ENCODE data around the gene IL31RA. TPM values are rescaled to one million over a fixed set of nuclear protein-coding genes. Genes with fewer than 3 reads are reported as not detected.

The IL31RA gene
- total RNA-seq, 4 donors from 2014 or later, result not detected

DNA sequence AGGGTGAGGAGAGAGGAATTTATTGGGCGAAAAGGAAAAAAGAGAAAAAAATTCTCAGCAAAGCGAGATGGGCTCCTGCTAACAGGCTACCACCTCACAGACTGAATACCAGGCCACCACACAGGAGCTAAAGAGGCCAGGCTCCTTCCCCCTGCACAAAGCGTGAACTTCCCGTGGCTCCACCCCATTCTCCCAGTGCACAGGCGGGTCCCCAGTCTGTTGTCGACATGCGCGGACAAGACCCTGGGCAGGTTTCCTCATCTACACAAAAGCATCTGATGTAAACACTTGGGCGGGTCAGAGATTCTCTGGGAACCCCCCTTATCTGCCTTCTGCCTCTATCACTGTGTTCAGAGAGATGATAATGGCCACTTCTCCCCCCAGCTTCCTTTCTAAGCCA, 34.2 kb downstream of the IL31RA start:
- Histone ChIP-seq H3K27ac (no peak overlapping the region), H3K4me1 (no peaks in the 10 kb centered on the region), H3K27me3 (no peaks in the 10 kb centered on the region), H3K4me3 (no peak overlapping the region), H3K36me3 (no peaks in the 10 kb centered on the region), H3K9me3 (no peaks in the 10 kb centered on the region)
- in situ Hi-C loops (cut with MboI; ENCODE audit: low pct_ligation_motif_present in 1 of 4, low pct_unique_long_range_greater_than_20kb in 1 of 4, low sequenced_read_pairs in 3 of 4), result no loop called here
- intact Hi-C loops (cut with DNase I; ENCODE audit: low total_unique reads), result no loop called here
- TF ChIP-seq POLR2AphosphoS5 (IDR thresholded peaks at IDR 0.05) (no peak), POLR2A (IDR thresholded peaks at IDR 0.05) (no peak), EP300 (IDR thresholded peaks at IDR 0.05; ENCODE audit: low read depth) (no peak)
- TF ChIP-seq, protein P1, sequence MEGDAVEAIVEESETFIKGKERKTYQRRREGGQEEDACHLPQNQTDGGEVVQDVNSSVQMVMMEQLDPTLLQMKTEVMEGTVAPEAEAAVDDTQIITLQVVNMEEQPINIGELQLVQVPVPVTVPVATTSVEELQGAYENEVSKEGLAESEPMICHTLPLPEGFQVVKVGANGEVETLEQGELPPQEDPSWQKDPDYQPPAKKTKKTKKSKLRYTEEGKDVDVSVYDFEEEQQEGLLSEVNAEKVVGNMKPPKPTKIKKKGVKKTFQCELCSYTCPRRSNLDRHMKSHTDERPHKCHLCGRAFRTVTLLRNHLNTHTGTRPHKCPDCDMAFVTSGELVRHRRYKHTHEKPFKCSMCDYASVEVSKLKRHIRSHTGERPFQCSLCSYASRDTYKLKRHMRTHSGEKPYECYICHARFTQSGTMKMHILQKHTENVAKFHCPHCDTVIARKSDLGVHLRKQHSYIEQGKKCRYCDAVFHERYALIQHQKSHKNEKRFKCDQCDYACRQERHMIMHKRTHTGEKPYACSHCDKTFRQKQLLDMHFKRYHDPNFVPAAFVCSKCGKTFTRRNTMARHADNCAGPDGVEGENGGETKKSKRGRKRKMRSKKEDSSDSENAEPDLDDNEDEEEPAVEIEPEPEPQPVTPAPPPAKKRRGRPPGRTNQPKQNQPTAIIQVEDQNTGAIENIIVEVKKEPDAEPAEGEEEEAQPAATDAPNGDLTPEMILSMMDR (IDR thresholded peaks at IDR 0.05), result no peak
- WGBS, 2 donors (ENCODE audit: low coverage in 1 of 2), result 89 to 90% methylated on average over 4 to 9 of the region's 9 CpGs
- DNase-seq, result no peak

- Histone ChIP-seq H3K4me1 (no peaks in the 10 kb centered on the region), H3K4me3 (no peak overlapping the region), H3K27me3 (no peaks in the 10 kb centered on the region), H3K27ac (no peak overlapping the region), H3K9me3 (no peaks in the 10 kb centered on the region), H3K36me3 (no peaks in the 10 kb centered on the region)
- intact Hi-C loops (cut with DNase I; ENCODE audit: low total_unique reads), result no loop called here
- TF ChIP-seq, protein P1 (IDR thresholded peaks at IDR 0.05), result no peak
- TF ChIP-seq POLR2AphosphoS5 (IDR thresholded peaks at IDR 0.05) (no peak), EP300 (IDR thresholded peaks at IDR 0.05; ENCODE audit: low read depth) (no peak), POLR2A (IDR thresholded peaks at IDR 0.05) (no peak)
- 83 to 87% methylated on average over 2 to 5 of the region's 5 CpGs for WGBS, 2 donors (ENCODE audit: low coverage in 1 of 2)
- no peak for DNase-seq
- in situ Hi-C loops (cut with MboI; ENCODE audit: low pct_ligation_motif_present in 1 of 4, low pct_unique_long_range_greater_than_20kb in 1 of 4, low sequenced_read_pairs in 3 of 4), result no loop called here
Observed at GRCh38 chr5:55888205-55888604, 37.0 kb downstream of the IL31RA start.

- 64% methylated on average over 2 of the region's 2 CpGs; no CpG with 5 or more reads in 1 of the 2 donors for WGBS, 2 donors (ENCODE audit: low coverage in 1 of 2)
Observed at GRCh38 chr5:55892479-55892878, 41.3 kb downstream of the IL31RA start.

GRCh38 chr5:55894135-55894534, 43.0 kb downstream of the IL31RA start:
- TF ChIP-seq POLR2A (IDR thresholded peaks at IDR 0.05) (no peak), EP300 (IDR thresholded peaks at IDR 0.05; ENCODE audit: low read depth) (no peak), POLR2AphosphoS5 (IDR thresholded peaks at IDR 0.05) (no peak)
- TF ChIP-seq, protein P1 (IDR thresholded peaks at IDR 0.05), result no peak
- Histone ChIP-seq H3K9me3 (no peaks in the 10 kb centered on the region), H3K4me1 (no peaks in the 10 kb centered on the region), H3K27me3 (no peaks in the 10 kb centered on the region), H3K36me3 (no peaks in the 10 kb centered on the region), H3K27ac (no peak overlapping the region), H3K4me3 (no peak overlapping the region)
- in situ Hi-C loops (cut with MboI; ENCODE audit: low pct_ligation_motif_present in 1 of 4, low pct_unique_long_range_greater_than_20kb in 1 of 4, low sequenced_read_pairs in 3 of 4), result no loop called here
- 65 to 77% methylated on average over 3 of the region's 3 CpGs for WGBS, 2 donors (ENCODE audit: low coverage in 1 of 2)
- intact Hi-C loops (cut with DNase I; ENCODE audit: low total_unique reads), result no loop called here
- DNase-seq, result no peak

More at GRCh38 chr5:55892479-55892878, 41.3 kb downstream of the IL31RA start:
- Histone ChIP-seq H3K4me1 (no peaks in the 10 kb centered on the region), H3K27ac (no peak overlapping the region), H3K4me3 (no peak overlapping the region), H3K9me3 (no peaks in the 10 kb centered on the region), H3K36me3 (no peaks in the 10 kb centered on the region), H3K27me3 (no peaks in the 10 kb centered on the region)
- in situ Hi-C loops (cut with MboI; ENCODE audit: low pct_ligation_motif_present in 1 of 4, low pct_unique_long_range_greater_than_20kb in 1 of 4, low sequenced_read_pairs in 3 of 4) (no loop called here), intact Hi-C loops (cut with DNase I; ENCODE audit: low total_unique reads) (no loop called here)
- DNase-seq, result no peak
- no peak for TF ChIP-seq POLR2A (IDR thresholded peaks at IDR 0.05)
- TF ChIP-seq EP300 (IDR thresholded peaks at IDR 0.05; ENCODE audit: low read depth), result no peak
- TF ChIP-seq, protein P1 (IDR thresholded peaks at IDR 0.05), result no peak
- no peak for TF ChIP-seq POLR2AphosphoS5 (IDR thresholded peaks at IDR 0.05)

Data from transverse colon (tissue), 4 donors.